H1 (cell line): Measurements from ENCODE around the gene CRHR2. TPM values are rescaled to one million over a fixed set of nuclear protein-coding genes. Genes with fewer than 3 reads are reported as not detected.

Experiments used
- CTCF ChIA-PET: fragments of 300-600 bp; sonication (Branson Sonifier 250); formaldehyde crosslinking; loops from one replicate; lab custom pipeline; 2021; ENCODE audit not compliant: partially characterized antibody; lab: Charles Lee
- POLR2A ChIA-PET: fragments of 300-600 bp; sonication (Branson Sonifier 250); formaldehyde crosslinking; loops from one replicate; lab custom pipeline; 2021; ENCODE audit warnings: inconsistent platforms; ENCODE audit not compliant: partially characterized antibody; lab: Charles Lee
- DNase-seq, 2 experiments: peaks; one replicate each; pipeline versions ENCODE4 v3.0.0 to v3.0.0-alpha.2; 2010 to 2022; ENCODE audit warnings: low spot score in 2 of 2, low read depth in 1 of 2, mixed read lengths in 1 of 2
- FAIRE-seq: peaks from 2 replicates; lab custom pipeline; 2011; peaks lifted over from hg19 to GRCh38; lab: Jason Lieb, UNC
- H2AFZ ChIP-seq: 2 replicates; pipeline ENCODE4 v1.8.1; 2012; ENCODE audit warnings: low read length, inconsistent platforms
- H2AK5ac ChIP-seq: 2 replicates; pipeline ENCODE4 v1.6.1; 2013; ENCODE audit warnings: low read depth, low read length
- H2BK120ac ChIP-seq: replicated peaks from 2 replicates; pipeline ENCODE3; 2013; ENCODE audit warnings: low read depth, low read length, inconsistent platforms
- H2BK12ac ChIP-seq: 2 replicates; pipeline ENCODE4 v1.6.1; 2013; ENCODE audit warnings: low read depth, low read length
- H2BK15ac ChIP-seq: 2 replicates; pipeline ENCODE4 v1.6.1; 2013; ENCODE audit warnings: low read length
- H2BK20ac ChIP-seq: 2 replicates; pipeline ENCODE4 v1.6.1; 2013; ENCODE audit warnings: low read length
- H2BK5ac ChIP-seq: 2 replicates; pipeline ENCODE4 v1.6.1; 2013; ENCODE audit warnings: low read depth, low read length
- H3K14ac ChIP-seq: 2 replicates; pipeline ENCODE4 v1.6.1; 2013; ENCODE audit warnings: inconsistent platforms; ENCODE audit not compliant: insufficient read length
- H3K18ac ChIP-seq: 2 replicates; pipeline ENCODE4 v1.6.1; 2013; ENCODE audit warnings: low read length; ENCODE audit errors: extremely low read depth
- H3K23ac ChIP-seq: 2 replicates; pipeline ENCODE4 v1.6.1; 2013; ENCODE audit warnings: inconsistent platforms; ENCODE audit not compliant: insufficient read length
- H3K23me2 ChIP-seq: 2 replicates; pipeline ENCODE4 v1.6.1; 2013; ENCODE audit warnings: low read depth, low read length
- H3K27ac ChIP-seq: 2 replicates; pipeline ENCODE4 v1.6.1; 2011; ENCODE audit warnings: low read depth, low read length, inconsistent platforms
- H3K27me3 ChIP-seq, 4 experiments: replicated peaks in 1 of 4; 1 replicate in 1 of 4; 2 replicates in 3 of 4; pipeline versions ENCODE4 v1.6.1 to v1.8.1; 2011 to 2013; ENCODE audit warnings: low read length in 3 of 4, mild to moderate bottlenecking in 3 of 4, inconsistent platforms in 2 of 4, mixed read lengths in 2 of 4, moderate library complexity in 1 of 4; ENCODE audit not compliant: control insufficient read depth in 3 of 4, insufficient read depth in 3 of 4; ENCODE audit errors: extremely low read depth in 1 of 4
- H3K36me3 ChIP-seq, 4 experiments: 2 replicates each; pipeline versions ENCODE4 v1.6.1 to v1.8.1; 2011 to 2013; ENCODE audit warnings: mild to moderate bottlenecking in 4 of 4, low read length in 3 of 4, moderate library complexity in 2 of 4, control low read depth in 1 of 4, inconsistent platforms in 1 of 4; ENCODE audit not compliant: insufficient read depth in 4 of 4, control insufficient read depth in 2 of 4
- H3K4ac ChIP-seq: replicated peaks from 2 replicates; pipeline ENCODE3; 2013; ENCODE audit warnings: low read length, low read depth, mixed read lengths, inconsistent platforms; ENCODE audit not compliant: insufficient read length
- H3K4me1 ChIP-seq, 4 experiments: replicated peaks in 1 of 4; 1 replicate in 1 of 4; 2 replicates in 3 of 4; pipeline versions ENCODE4 v1.6.1 to v1.8.1; 2011 to 2013; ENCODE audit warnings: low read length in 3 of 4, inconsistent platforms in 2 of 4, mixed read lengths in 1 of 4; ENCODE audit not compliant: insufficient read depth in 4 of 4, control insufficient read depth in 3 of 4
- H3K4me2 ChIP-seq, 2 experiments: 2 replicates each; pipeline versions ENCODE4 v1.6.1 to v1.8.1; 2011 to 2013; ENCODE audit warnings: low read depth in 2 of 2, low read length in 2 of 2, control low read depth in 1 of 2, inconsistent platforms in 1 of 2, mild to moderate bottlenecking in 1 of 2; ENCODE audit not compliant: insufficient read depth in 1 of 2
- H3K4me3 ChIP-seq, 4 experiments: fragments of 200-600, 300-600 bp in 1 of 4; sonication (generic), shearing (Covaris generic), sonication (Bioruptor Twin) in 1 of 4; 2 replicates each; pipeline versions ENCODE4 v1.5.1 to v1.8.1; 2011 to 2016; ENCODE audit warnings: low read length in 4 of 4, low read depth in 3 of 4, control low read depth in 2 of 4, inconsistent platforms in 2 of 4, mild to moderate bottlenecking in 2 of 4, mixed read lengths in 1 of 4, moderate library complexity in 1 of 4; ENCODE audit not compliant: insufficient read depth in 2 of 4; ENCODE audit errors: extremely low read depth in 1 of 4
- H3K56ac ChIP-seq: replicated peaks from 2 replicates; pipeline ENCODE3; 2013; ENCODE audit warnings: low read depth, mild to moderate bottlenecking, mixed read lengths, low read length, inconsistent platforms; ENCODE audit not compliant: insufficient read length
- H3K79me1 ChIP-seq: 2 replicates; pipeline ENCODE4 v1.6.1; 2013; ENCODE audit warnings: low read depth, low read length, control low read depth
- H3K79me2 ChIP-seq, 2 experiments: 2 replicates each; pipeline versions ENCODE4 v1.6.1 to v1.8.1; 2012 to 2013; ENCODE audit warnings: low read length in 2 of 2, mild to moderate bottlenecking in 2 of 2, inconsistent platforms in 1 of 2; ENCODE audit not compliant: insufficient read depth in 2 of 2, control insufficient read depth in 1 of 2
- H3K9ac ChIP-seq, 4 experiments: replicated peaks in 1 of 4; 1 replicate in 1 of 4; 2 replicates in 3 of 4; pipeline versions ENCODE4 v1.6.1 to v1.8.1; 2011 to 2013; ENCODE audit warnings: low read depth in 3 of 4, low read length in 3 of 4, control low read depth in 2 of 4, mild to moderate bottlenecking in 2 of 4, moderate library complexity in 2 of 4, inconsistent platforms in 1 of 4; ENCODE audit errors: extremely low read depth in 1 of 4
- H3K9me3 ChIP-seq, 2 experiments: 2 replicates each; pipeline versions ENCODE4 v1.6.1 to v1.8.1; 2012 to 2013; ENCODE audit warnings: mild to moderate bottlenecking in 2 of 2, moderate library complexity in 2 of 2, control low read depth in 1 of 2, inconsistent platforms in 1 of 2, low read depth in 1 of 2, low read length in 1 of 2, mixed read lengths in 1 of 2; ENCODE audit not compliant: insufficient read depth in 2 of 2
- H4K20me1 ChIP-seq, 2 experiments: replicated peaks in 1 of 2; 2 replicates each; pipeline versions ENCODE3 to v1.8.1; 2011 to 2013; ENCODE audit warnings: inconsistent platforms in 2 of 2, low read length in 2 of 2, mild to moderate bottlenecking in 1 of 2; ENCODE audit not compliant: insufficient read depth in 2 of 2, control insufficient read depth in 1 of 2
- H4K5ac ChIP-seq: 2 replicates; pipeline ENCODE4 v1.6.1; 2013; ENCODE audit warnings: low read length, low read depth, mixed read lengths, inconsistent platforms; ENCODE audit not compliant: insufficient read length
- H4K8ac ChIP-seq: 2 replicates; pipeline ENCODE4 v1.8.0; 2013; ENCODE audit warnings: mild to moderate bottlenecking, moderate library complexity, low read length, inconsistent platforms; ENCODE audit not compliant: insufficient read depth; ENCODE audit errors: extremely low read depth
- H4K91ac ChIP-seq: replicated peaks from 2 replicates; pipeline ENCODE3; 2013; ENCODE audit warnings: low read length, mixed read lengths, inconsistent platforms; ENCODE audit not compliant: insufficient read length
- BACH1 ChIP-seq: IDR thresholded peaks from 2 replicates; pipeline ENCODE4 v1.6.1; 2012; ENCODE audit warnings: low read length, improper control_type of control experiment
- KDM4A ChIP-seq: IDR thresholded peaks from one replicate; pipeline ENCODE4 v1.7.1; 2012; ENCODE audit warnings: low read depth, mild to moderate bottlenecking, moderate library complexity, low read length, inconsistent platforms; ENCODE audit not compliant: severe bottlenecking
- NRF1 ChIP-seq: IDR thresholded peaks from 2 replicates; pipeline ENCODE4 v1.6.1; 2011; ENCODE audit warnings: mild to moderate bottlenecking, low read depth, low read length, improper control_type of control experiment
- POLR2A ChIP-seq, 2 experiments: IDR thresholded peaks; 1 replicate in 1 of 2; 2 replicates in 1 of 2; pipeline ENCODE4 v1.6.1; 2011; ENCODE audit warnings: low read depth in 2 of 2, low read length in 2 of 2, mild to moderate bottlenecking in 2 of 2; ENCODE audit errors: control extremely low read depth in 1 of 2
- SP2 ChIP-seq: IDR thresholded peaks from 2 replicates; pipeline ENCODE4 v1.6.1; 2012; ENCODE audit warnings: mild to moderate bottlenecking, low read length, inconsistent platforms
- WGBS, 2 experiments: shearing (Covaris generic) in 1 of 2; methylation state at CpG; one replicate each; pipeline versions ENCODE4 v1.1.6 to v1.1.7; 2013 to 2015; ENCODE audit warnings: low lambda C conversion rate in 2 of 2, mixed read lengths in 2 of 2, inconsistent platforms in 1 of 2, low coverage in 1 of 2, missing lambda C conversion rate in 1 of 2; ENCODE audit not compliant: insufficient replicate concordance in 2 of 2, insufficient coverage in 1 of 2, insufficient read length in 1 of 2; ENCODE audit errors: extremely low coverage in 1 of 2, missing lambda C conversion rate in 1 of 2; 5-methylcytosine and 5-hydroxymethylcytosine counted together
- polyA plus RNA-seq, 7 experiments: library from polyadenylated mRNA; depleted of rRNA in 3 of 7; stranded (reverse) in 5 of 7; unstranded in 2 of 7; fragments of >200 nt in 5 of 7; fragments of 200-250 nt in 2 of 7; gene quantifications; 1 replicate in 5 of 7; 2 replicates in 1 of 7; 4 replicates in 1 of 7; pipeline versions ENCODE4 v1.2.1 to v1.2.3, GENCODE V29; 2011 to 2013; ENCODE audit warnings: missing spikeins in 2 of 7, mixed read lengths in 2 of 7
- total RNA-seq: library from RNA; stranded (reverse); fragmentation: NEBNext Ultra II Directional; extraction: Animal tissue kit (Norgen Biotek cat#: 25700); gene quantifications from 2 replicates; pipeline ENCODE4 v1.2.1, GENCODE V29; 2021

CRHR2 gene
- total and polyA plus RNA-seq, 2 of the 8 experiments (the other 6 are each of a cell fraction or from before 2014, with no cell fraction given): 0.37 to 1.3 TPM

GRCh38 chr7:30630986-30631385, 51.3 kb downstream of the CRHR2 start:
- Histone ChIP-seq H3K18ac (no peak overlapping the region), H3K27ac (no peak overlapping the region), H3K79me2 (no peaks in the 10 kb centered on the region; a peak in 1 of 4 replicates), H2BK20ac (no peak overlapping the region), H4K8ac (no peak overlapping the region), H3K27me3 (no peaks in the 10 kb centered on the region), H4K5ac (no peak overlapping the region), H2AFZ (no peak overlapping the region), H3K4me1 (no peaks in the 10 kb centered on the region), H3K23ac (no peak overlapping the region), H3K4me2 (no peak overlapping the region), H3K9ac (no peak overlapping the region), H3K79me1 (no peaks in the 10 kb centered on the region; the same call in 1 of the 2 replicates), H3K14ac (no peak overlapping the region), H2BK15ac (no peak overlapping the region), H3K4ac (no peak overlapping the region), H3K36me3 (peaks cover 26 to 95% (median 77%) of the 10 kb centered on the region in 4 experiments), H2BK5ac (no peak overlapping the region), H4K91ac (no peak overlapping the region), H2AK5ac (no peak overlapping the region), H3K56ac (no peak overlapping the region), H2BK12ac (no peak overlapping the region), H2BK120ac (no peak overlapping the region), H3K9me3 (no peaks in the 10 kb centered on the region), H3K23me2 (no peaks in the 10 kb centered on the region; the same call in 1 of the 2 replicates), H4K20me1 (peaks cover 2 to 10% of the 10 kb centered on the region in 2 experiments), H3K4me3 (no peak overlapping the region)
- no peak for FAIRE-seq
- 81% methylated on average over 4 of the region's 4 CpGs; no CpG with 5 or more reads in 1 of the 2 experiments for WGBS, 2 experiments
- CTCF ChIA-PET: interaction anchor here (1.1 kb wide), 1 partner anchor 109 kb away, joined by 4 read pairs; no protein-coding TSS in a partner anchor
- no peak for DNase-seq
- POLR2A ChIA-PET: interaction anchor here (1.5 to 13.7 kb wide), 5 partner anchors 12 to 142 kb away, joined by 3 to 217 read pairs (median 14); no protein-coding TSS in a partner anchor
- no peak for TF ChIP-seq POLR2A (IDR thresholded peaks at IDR 0.05; ENCODE audit: control extremely low read depth in 1 of 2, low read depth in 2 of 2, low read length in 2 of 2)
- no peak for TF ChIP-seq SP2
- no peak for TF ChIP-seq KDM4A
- TF ChIP-seq NRF1: no peak
- no peak for TF ChIP-seq BACH1
